GM19455 (cell line): ENCODE measurements around the gene ETAA1.

Experiments used
- ATAC-seq: cut with Tn5 transposase; IDR thresholded peaks from one replicate; pipeline ENCODE4 v1.9.1; 2021; ENCODE audit not compliant: unreplicated experiment

ETAA1 gene

DNA sequence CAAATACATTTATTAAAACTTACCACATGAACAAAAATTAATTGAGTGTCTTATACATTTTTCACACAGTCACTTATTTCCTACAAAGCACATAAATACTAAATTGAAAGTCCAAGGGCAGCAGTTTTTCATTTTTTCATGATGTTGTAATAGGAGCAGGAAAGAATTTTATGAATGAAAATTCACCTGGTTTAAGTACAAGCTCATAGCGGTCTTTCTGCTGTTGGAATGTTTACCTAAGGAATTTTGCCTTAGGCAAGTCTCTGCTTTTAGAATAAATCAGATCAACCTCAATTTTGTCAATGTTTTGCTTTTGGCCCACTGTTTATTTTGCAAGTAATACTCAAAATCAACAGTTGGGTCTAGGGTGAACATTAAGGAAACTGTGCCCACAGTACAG, 40.0 kb downstream of the ETAA1 start:
- ATAC-seq = no peak

DNA sequence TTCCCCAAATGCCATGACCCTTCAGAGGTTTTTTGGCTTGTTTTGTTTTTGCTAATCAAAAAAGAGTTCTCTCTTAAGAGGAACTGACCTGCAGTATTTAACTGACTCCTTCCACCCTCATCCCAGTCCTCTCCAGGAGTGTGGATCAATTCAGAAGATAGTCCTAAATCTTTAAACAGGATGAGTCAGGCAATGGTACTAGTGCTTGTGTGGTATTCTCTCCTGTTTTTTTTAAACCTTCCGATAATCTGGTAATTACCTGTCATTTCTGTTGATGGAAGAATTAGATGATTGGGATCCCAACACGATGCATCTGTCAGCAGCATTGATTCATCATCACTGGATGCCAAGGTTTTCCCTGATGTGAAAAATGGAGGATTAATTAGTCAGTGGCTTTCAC, 41.2 kb downstream of the ETAA1 start:
- no peak for ATAC-seq

DNA sequence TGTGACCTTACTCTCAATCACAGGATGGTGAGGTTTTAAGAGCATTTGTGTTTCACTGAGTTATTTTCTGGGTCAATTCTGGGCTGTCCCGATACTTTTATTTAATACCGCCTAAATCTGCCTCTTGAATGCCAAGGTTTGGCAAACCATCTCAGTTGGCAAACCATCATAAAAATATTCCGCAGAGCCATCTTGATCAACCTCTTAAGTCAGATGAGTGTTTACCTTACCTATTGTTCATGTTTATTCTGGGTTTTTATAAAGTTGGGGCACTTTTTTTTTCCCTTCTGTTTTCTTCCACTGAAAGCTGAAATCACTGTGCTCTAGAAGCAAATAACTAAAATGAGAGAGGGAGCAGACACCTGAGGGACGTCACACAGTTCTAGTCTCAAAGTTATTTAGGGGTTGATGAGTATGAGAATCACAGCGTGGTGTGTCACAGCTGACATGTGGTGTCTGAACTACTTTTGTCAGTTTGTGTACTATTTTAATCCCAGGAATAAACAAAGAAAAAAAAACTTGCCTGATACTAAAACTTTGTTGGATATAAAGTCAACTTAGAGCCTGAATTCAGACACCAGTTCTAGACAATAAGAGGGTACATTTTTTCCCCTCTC, 48.6 kb downstream of the ETAA1 start:
- no peak for ATAC-seq

DNA sequence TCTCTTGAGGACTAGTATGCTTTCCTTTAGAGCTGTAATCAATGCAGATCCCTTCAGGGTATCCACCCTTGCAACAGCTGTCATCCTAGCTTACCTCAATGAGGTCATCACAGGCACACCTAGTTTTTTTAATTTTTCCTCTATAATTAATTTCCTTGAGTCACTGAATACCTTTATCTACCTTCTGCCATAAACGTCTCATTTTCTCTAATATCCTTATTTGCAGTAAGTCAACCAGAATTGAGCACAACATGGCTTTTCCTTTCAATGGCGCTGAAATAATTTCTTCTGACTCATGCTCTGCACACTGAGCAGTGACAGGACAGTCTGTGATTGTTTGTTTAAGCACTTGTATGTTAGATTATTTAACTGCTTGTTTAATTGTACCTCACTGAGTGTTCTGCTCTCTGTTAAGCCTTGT, 49.4 kb downstream of the ETAA1 start:
- ATAC-seq = no peak

DNA sequence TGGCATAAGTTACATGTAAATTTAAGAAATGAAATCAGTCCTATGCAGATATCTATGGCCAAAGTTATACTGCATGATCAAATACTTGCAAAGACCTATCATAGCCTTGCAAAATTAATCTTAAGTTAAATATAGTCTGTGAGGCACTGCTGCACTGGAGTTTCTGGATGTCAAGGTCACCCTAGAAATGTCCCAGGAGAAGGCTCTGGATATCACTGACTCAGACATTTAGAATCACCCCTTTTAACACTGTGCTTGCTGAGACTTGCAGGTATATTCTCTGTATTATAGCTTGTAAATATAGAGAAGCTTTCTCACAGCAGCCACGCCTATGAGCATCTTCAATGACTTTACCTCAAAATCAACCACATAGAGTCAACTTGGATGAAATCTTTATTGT, 51.5 kb downstream of the ETAA1 start:
- no peak for ATAC-seq

DNA sequence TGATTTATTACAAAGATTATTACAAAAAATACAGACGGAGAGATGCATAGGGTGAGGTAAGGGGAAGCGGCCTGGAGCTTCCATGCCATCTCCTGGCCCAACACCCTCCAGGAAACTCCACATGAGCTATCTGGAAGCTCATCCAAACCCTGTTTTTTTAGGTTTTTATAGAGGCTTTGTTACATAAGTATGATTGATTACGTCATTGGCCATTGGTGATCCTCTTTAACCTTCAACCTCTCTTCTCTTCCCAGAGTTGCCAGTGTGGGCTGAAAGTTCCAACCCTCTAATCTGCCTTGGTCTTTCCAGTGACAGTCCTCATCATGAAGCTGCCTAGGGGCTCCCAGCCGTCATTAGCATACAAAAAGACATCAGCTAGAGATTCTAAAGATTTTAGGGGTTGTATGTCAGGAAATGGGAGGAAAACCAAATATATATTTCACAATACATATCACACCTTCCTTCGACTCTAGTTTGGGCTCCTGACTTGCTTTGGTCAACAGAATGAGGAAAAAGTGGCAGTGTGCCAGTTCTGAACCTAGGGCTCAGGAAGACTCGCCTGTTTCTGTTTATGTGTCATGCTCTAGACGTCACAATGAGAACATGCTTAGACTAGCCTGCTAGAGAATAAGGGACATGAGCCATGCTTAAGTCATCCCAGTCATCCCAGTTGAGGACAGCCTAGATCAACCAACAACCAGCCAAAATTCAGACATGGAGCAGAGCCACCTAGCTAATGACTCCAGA, 54.1 kb downstream of the ETAA1 start:
- no peak for ATAC-seq

DNA sequence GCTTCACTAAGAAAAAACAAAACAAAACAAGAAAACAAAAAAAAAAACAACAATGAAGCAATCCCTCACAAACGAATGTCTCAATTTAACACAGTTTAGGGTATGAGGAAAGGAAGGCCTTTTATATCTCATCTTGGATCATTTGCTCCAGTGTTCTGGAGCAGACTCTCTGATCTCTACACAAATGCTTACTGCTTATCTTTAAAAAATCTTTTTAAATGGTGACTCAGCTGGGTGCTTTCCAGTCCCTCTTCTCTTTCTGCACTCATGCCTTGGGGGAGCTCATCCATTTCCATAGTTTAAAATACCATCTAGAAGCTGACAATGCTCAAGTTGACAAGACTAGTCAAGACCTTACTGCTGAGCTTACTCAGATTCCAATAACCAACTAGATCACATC, 56.2 kb downstream of the ETAA1 start:
- ATAC-seq = no peak

DNA sequence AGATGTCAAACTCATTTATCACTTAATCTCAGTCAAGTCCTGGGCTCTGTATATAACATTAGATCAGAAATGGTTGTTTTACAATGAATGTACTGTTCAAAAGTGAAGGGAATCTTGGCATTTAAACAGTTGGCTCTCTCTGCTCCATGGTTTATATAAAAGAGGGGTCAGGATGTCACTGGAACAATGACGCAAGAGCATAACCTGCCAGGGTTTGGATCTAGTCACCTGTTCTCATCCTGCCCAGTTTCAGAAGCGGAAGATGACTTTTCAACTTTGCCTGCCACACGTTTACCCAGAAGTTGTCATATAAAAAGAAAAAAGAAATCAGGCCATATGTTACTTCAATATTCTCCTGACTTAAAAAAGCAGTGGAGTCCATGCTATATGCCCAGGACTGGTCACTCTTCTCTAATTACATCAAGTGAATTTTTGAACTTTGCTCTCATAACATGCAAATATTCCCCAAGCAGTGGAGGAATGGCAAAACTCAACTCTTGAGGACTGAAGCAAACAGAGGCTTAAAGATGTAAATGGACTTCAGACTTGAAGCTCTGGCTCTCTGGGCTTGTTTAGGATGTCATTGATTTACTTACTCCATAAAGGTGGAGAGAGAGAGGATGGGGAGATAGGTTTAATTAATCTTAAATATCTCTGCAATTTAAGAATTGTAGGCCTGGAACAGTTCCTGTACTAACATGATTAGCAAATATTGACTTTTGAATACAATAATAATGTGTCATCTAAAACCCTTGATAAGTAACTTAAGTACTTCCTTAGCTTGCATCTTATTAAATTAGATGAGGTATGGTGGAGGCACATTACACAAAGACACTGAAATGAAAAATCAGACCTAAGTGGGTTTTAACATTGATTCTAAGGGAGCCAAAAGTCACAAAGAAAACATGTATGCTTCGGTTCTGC, 58.3 kb downstream of the ETAA1 start:
- ATAC-seq = no peak

DNA sequence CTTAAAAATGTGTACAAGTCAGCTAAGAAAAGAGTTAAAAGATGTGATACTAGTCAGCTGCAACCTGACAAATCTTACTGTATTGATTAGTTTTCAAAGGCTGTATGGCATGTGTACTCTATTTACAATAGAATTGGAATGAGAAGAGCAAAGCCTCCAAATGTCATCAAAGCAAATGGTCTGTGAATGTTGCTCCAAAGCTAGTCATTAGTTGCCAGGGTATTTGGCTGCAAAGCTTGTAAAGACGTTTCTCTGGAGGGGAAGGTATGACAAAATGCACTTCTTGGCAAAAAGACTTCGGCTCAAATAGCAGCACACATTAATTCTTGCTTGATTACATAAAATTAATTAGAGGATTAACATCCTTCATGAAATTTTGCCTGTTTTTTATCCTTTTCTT, 59.3 kb downstream of the ETAA1 start:
- ATAC-seq = no peak

DNA sequence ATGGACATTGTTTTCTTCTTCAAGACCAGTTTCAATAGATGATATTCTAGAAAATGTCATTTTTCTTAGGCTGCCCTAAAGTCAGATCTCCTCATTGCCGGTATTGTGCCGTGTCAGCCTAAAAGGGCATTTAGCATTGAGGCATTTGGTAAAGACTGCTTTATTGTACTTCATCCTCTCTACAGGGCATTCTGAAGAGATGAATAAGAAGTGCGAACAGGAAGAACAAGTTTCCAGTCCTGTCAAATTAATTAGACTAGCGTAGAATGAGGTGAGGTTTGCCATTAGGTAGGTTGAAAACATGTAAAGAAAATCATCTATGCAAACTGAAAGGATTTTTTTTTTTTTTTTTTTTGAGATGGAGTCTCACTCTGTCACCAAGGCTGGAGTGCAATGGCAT, 60.6 kb downstream of the ETAA1 start:
- no peak for ATAC-seq

DNA sequence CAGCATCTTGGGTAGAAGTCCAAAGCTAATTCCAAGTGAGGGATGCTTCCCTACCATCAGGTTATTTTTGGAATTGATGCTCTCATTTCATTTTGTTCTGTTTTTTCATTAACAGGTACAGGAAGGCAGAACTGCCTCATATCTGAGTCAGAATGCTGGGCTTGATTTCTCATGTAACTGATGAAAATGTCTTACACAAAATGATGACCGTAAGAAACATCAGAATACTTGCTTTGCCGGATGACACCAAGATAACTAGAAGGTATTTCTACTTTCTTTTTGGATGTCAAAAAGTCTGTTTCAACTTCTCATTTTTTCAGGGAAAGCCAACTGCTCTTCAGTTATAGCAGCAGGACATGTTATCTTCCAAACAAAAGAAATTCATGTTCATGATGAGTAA, 62.6 kb downstream of the ETAA1 start:
- ATAC-seq = no peak
